ENCODE data around the gene SLN.

The SLN gene

GRCh38 chr11:107683807-107684206 is 28.0 kb downstream of the SLN start:
- DNase-seq (ENCODE audit: low read depth in 2 of 2) = no peak

DNA sequence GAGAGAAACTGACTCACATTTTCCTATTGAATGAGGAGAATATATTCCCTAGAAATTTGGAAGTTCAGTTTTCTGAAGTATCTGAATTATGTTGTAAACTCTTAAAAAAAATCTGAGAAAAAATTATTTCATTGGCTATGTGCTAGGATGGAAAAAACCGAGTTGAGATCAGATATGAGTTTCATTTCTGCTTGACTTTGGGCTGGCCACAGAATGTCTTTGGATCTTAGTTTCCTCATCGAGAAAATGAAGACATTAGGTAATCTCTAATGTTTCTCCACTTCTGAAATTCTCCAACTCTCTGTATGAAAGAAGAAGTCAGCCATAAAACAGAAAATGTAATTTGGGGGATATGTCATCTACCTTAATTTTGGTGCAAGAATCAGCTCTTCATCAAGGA is 28.8 kb downstream of the SLN start:
- no peak for DNase-seq (ENCODE audit: low read depth in 2 of 2)

- no peak for DNase-seq (ENCODE audit: low read depth in 2 of 2)
These were observed 29.3 kb downstream of the SLN start for GRCh38 chr11:107682572-107682971.

DNA sequence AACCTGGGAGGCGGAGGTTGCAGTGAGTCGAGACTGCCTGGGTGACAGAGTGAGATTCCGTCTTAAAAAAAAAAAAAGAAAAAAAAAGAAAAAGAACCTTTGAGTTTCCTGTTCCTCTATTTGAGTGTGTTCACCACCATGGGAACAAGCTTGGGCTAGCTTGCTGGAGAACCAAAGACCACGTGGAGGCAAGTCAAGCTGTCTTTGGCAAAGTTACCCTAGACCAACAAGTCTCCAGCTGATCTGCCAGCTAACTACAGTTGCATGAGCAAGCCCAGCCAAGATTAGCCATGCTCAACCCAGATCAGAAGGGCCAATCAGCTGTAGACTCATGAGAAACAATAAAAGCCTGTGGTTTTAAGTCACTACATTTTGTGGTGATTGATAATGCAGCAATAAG is 29.7 kb downstream of the SLN start:
- no peak for DNase-seq (ENCODE audit: low read depth in 2 of 2)

GRCh38 chr11:107679255-107680024 is 32.4 kb downstream of the SLN start:
- no peak for DNase-seq (ENCODE audit: low read depth in 2 of 2)

DNA sequence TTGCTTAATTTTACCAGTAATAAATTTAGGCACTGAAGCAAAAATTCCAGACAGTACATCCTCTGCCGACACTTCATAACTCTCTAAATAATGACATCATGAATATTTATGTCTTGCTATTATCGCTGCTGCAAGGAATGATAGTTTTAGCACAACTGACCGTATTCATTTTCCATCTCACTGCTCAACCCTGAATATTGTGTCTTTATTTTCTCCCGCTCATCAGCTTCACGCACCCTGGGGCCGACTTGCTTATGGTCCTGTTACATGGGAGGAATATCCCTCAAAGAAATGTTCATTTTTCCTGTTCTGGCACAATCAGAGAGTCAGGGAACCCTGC is 33.3 kb downstream of the SLN start:
- no peak for DNase-seq (ENCODE audit: low read depth in 2 of 2)

DNA sequence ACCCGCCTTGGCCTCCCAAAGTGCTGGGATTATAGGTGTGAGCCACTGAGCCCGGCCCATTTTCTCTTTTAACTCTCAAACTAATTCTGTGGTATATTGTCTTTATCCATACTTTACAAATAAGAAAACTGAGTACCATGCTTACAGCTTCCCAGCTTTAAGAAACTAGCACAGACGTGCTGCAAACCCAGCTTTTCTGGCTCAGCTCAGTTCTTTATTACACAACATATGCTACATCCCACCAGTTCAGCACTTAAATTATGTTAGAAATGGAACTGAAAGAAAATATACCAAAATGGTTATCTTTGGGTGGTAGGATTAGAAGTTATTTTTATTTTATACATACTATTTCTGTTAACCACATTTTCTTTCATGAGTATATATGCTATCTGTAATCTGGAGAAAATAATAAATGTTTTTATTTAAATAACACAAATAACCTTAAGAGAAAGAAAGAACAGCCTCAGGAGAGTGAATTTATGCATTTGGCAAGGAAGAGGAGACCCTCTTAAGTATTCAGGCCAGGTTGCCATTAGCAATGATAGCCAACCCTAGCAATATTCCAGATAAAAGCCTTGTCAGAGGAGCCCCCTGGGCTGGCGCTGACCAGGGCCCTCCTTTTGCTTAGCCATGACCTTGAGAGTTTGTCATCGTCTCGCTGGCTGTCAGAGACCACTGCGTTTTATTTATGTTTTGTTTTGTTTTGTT is 33.8 kb downstream of the SLN start:
- no peak for DNase-seq (ENCODE audit: low read depth in 2 of 2)

DNA sequence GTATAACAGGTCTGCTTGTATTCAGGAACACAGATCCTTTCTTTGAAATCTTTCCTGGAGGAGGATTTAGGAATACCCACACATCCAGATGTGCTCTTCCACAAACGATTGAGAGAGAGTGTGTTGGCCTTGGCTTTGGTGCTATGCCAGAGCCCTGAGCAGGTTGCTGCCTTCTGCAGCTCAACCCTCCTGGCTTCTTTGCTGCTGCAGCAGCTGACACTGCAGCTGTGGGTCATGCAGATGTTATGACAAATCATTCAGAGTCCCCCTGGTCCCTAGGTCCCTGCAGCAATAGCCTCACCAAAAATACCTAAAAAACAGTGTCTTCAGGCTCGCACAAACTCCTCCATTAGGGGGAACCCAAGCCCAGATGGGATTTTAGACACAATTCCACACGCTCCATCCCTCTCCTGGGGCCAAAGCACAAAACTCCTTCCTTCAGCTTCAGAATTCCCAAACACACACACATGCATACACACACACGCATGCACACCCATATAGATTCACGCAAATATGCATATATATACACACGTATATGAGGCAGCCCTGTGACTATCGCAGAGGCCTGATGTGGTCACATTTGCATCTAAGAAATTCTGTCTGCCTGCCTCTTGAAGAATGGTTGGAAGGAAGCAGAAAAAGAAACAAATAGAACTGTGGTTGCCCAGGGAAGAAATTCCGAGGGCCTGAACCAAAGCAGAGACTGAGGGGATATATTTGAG is 35.4 kb downstream of the SLN start:
- DNase-seq (ENCODE audit: low read depth in 2 of 2) = no peak

- no peak for DNase-seq (ENCODE audit: low read depth in 2 of 2)
These were observed 36.0 kb downstream of the SLN start for GRCh38 chr11:107675902-107676301.

DNA sequence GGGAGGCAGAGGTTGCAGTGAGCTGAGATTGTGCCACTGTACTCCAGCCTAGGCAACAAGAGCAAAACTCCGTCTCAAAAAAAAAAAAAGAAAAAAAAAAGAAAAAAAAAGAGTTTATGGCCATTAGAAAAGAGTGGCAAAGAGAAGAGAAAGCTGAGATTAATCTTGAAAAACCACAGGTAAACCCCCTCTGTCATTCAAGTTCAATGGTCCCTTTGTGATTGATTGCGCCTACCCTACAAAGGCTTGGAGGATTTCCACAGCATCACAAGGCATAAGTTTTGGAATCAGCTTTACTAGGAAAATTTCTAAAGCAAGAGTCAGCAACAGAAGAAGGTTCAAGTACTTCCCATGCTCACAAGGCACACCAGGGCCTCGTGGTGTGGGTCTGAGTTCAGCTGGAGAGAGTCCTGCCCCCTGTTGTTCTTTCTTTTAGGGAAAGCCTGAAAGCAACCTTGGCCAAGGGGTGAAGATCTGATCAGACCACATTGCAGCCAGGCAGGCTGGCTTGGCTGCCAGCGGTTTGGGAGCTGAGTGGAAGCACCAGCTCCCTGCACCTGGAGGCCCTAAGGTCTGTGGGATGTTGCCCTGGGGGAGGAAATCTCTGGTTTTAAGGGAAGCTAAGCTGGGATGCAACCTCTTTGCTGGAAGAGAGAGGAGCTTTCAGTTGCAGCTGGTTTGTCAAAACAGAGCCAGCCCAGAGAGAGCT is 41.8 kb downstream of the SLN start:
- no peak for DNase-seq (ENCODE audit: low read depth in 2 of 2)

DNA sequence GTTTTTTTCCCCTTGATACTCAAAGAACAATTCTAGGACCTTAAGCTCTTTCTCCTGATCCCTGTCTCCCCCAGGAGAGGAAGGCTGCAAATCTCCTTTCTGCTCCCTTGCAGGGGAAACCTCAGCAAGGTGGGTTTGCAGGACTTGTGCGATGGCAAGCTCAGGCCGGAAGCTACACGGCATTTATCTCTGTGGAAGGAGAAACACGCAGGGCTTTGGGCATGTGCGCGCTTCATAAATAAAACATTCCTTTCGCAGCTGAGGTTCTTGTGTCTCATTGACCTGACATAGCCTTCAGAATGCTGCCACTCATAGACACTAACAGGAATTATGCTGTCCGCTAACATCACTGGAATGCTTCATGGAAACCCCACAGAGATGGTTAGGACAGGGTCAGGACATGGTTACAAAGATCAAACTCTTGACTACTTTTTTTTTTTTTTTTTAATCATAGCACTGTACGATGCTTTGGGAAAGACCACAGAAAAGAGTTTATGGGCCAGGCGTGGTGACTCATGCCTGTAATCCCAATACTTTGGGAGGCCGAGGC is 42.6 kb downstream of the SLN start:
- no peak for DNase-seq (ENCODE audit: low read depth in 2 of 2)

GRCh38 chr11:107666911-107667613 is 44.8 kb downstream of the SLN start:
- no peak for DNase-seq (ENCODE audit: low read depth in 2 of 2)

DNA sequence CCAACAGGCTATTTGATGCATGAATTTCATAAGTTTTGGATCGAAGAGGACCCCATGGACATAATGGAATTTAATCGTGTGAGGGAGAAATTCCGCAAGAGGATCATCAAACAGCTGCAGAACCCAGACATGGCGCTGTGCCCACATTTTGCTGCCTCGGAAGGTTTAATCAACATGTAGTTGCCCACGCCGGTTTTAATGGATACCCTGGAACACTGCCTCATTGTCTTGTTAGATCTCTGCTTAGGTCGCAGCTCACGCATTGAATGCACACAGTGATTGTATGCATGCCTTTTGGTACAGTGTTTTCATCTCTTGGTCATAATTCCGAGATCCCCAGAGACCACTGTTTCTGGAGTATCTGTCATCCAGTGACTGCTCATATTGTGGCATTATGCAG is 46.8 kb downstream of the SLN start:
- no peak for DNase-seq (ENCODE audit: low read depth in 2 of 2)

- no peak for DNase-seq (ENCODE audit: low read depth in 2 of 2)
These were observed 50.2 kb downstream of the SLN start for GRCh38 chr11:107661656-107662055.

- no peak for DNase-seq (ENCODE audit: low read depth in 2 of 2)
These were observed 51.8 kb downstream of the SLN start for GRCh38 chr11:107660066-107660465.

- no peak for DNase-seq (ENCODE audit: low read depth in 2 of 2)
These were observed 52.5 kb downstream of the SLN start for GRCh38 chr11:107659310-107659709.

All from activated CD4-positive, alpha-beta T cell treated with anti-CD3 and anti-CD28 coated beads for 24 hours (primary cell).